ENCODE data around the gene INSYN2A. TPM values are rescaled to one million over a fixed set of nuclear protein-coding genes. Genes with fewer than 3 reads are reported as not detected.

Gene INSYN2A
- polyA plus RNA-seq, 3 donors, result not detected

- intact Hi-C loops (cut with micrococcal nuclease), result no loop called here
- no peaks in the 10 kb centered on the region for H3K9me3 Mint-ChIP-seq
- no peak overlapping the region for H2AFZ ChIP-seq (ENCODE audit: insufficient read depth, low read depth, low read length, poor library complexity, severe bottlenecking)
- no peaks in the 10 kb centered on the region for H3K36me3 Mint-ChIP-seq
- DNase-seq, result no peak
- H3K79me2 ChIP-seq (ENCODE audit: insufficient read depth, low read length), result no peaks in the 10 kb centered on the region
- H3K27me3 Mint-ChIP-seq (ENCODE audit: low read depth in 3 of 3), result peaks cover 0 to 1% (median 0%) of the 10 kb centered on the region in 3 donors
- H3K27ac ChIP-seq (ENCODE audit: low read depth in 1 of 2, low read length in 2 of 2), result no peak overlapping the region
- H3K4me1 Mint-ChIP-seq, result peaks cover 9% of the 10 kb centered on the region
- no peaks in the 10 kb centered on the region for H3K9me3 ChIP-seq (replicated peaks in 1 of 2; ENCODE audit: control insufficient read depth in 1 of 2, insufficient read depth in 1 of 2, low read length in 2 of 2)
- no peaks in the 10 kb centered on the region for H3K27me3 ChIP-seq (ENCODE audit: control insufficient read depth in 2 of 2, insufficient read depth in 2 of 2, low read length in 2 of 2)
- no peak overlapping the region for H3K27ac Mint-ChIP-seq
- H4K20me1 ChIP-seq (ENCODE audit: insufficient read depth, low read length), result no peaks in the 10 kb centered on the region
- no peak overlapping the region for H3K4me3 ChIP-seq (replicated peaks in 1 of 3; ENCODE audit: low read depth in 2 of 3, low read length in 3 of 3)
- TF ChIP-seq CTCF (IDR thresholded peaks at IDR 0.05), result no peak
- no peak overlapping the region for H3K4me3 Mint-ChIP-seq
- no peak overlapping the region for H3K9ac ChIP-seq (ENCODE audit: insufficient read depth, low read length, poor library complexity, severe bottlenecking)
- H3K4me1 ChIP-seq (ENCODE audit: control insufficient read depth in 1 of 2, insufficient read depth in 2 of 2, low read length in 2 of 2), result no peaks in the 10 kb centered on the region
- H3K36me3 ChIP-seq (replicated peaks in 1 of 2; ENCODE audit: control insufficient read depth in 1 of 2, insufficient read depth in 2 of 2, low read length in 2 of 2), result no peaks in the 10 kb centered on the region
- WGBS (ENCODE audit: insufficient coverage), result 91% methylated on average over 7 of the region's 8 CpGs
- H3K4me2 ChIP-seq (replicated peaks; ENCODE audit: extremely low read depth, low read length, poor library complexity, severe bottlenecking), result no peak overlapping the region
These were observed 21.5 kb downstream of the INSYN2A start for GRCh38 chr10:127174866-127175265.

GRCh38 chr10:127168261-127168660 is 28.1 kb downstream of the INSYN2A start:
- H3K9me3 ChIP-seq (replicated peaks in 1 of 2; ENCODE audit: control insufficient read depth in 1 of 2, insufficient read depth in 1 of 2, low read length in 2 of 2), result no peaks in the 10 kb centered on the region
- peaks cover 0 to 2% (median 0%) of the 10 kb centered on the region in 3 donors for H3K27me3 Mint-ChIP-seq (ENCODE audit: low read depth in 3 of 3)
- no peak overlapping the region for H3K4me3 Mint-ChIP-seq
- no peak overlapping the region for H3K27ac ChIP-seq (ENCODE audit: low read depth in 1 of 2, low read length in 2 of 2)
- no peaks in the 10 kb centered on the region for H3K27me3 ChIP-seq (ENCODE audit: control insufficient read depth in 2 of 2, insufficient read depth in 2 of 2, low read length in 2 of 2)
- intact Hi-C loops (cut with micrococcal nuclease), result no loop called here
- H3K27ac Mint-ChIP-seq, result peak overlapping the region in 1 of 7 donors; percentile 27
- H2AFZ ChIP-seq (ENCODE audit: insufficient read depth, low read depth, low read length, poor library complexity, severe bottlenecking), result no peak overlapping the region
- 100% methylated on average over 1 of the region's 3 CpGs for WGBS (ENCODE audit: insufficient coverage)
- no peaks in the 10 kb centered on the region for H3K9me3 Mint-ChIP-seq
- H3K36me3 Mint-ChIP-seq, result no peaks in the 10 kb centered on the region
- H3K4me3 ChIP-seq (replicated peaks in 1 of 3; ENCODE audit: low read depth in 2 of 3, low read length in 3 of 3), result no peak overlapping the region
- H3K4me1 ChIP-seq (ENCODE audit: control insufficient read depth in 1 of 2, insufficient read depth in 2 of 2, low read length in 2 of 2), result no peaks in the 10 kb centered on the region
- no peaks in the 10 kb centered on the region for H3K36me3 ChIP-seq (replicated peaks in 1 of 2; ENCODE audit: control insufficient read depth in 1 of 2, insufficient read depth in 2 of 2, low read length in 2 of 2)
- H3K9ac ChIP-seq (ENCODE audit: insufficient read depth, low read length, poor library complexity, severe bottlenecking), result no peak overlapping the region
- no peaks in the 10 kb centered on the region for H3K79me2 ChIP-seq (ENCODE audit: insufficient read depth, low read length)
- no peaks in the 10 kb centered on the region for H4K20me1 ChIP-seq (ENCODE audit: insufficient read depth, low read length)
- DNase-seq, result no peak
- no peak for TF ChIP-seq CTCF (IDR thresholded peaks at IDR 0.05)
- no peak overlapping the region for H3K4me2 ChIP-seq (replicated peaks; ENCODE audit: extremely low read depth, low read length, poor library complexity, severe bottlenecking)
- H3K4me1 Mint-ChIP-seq, result no peaks in the 10 kb centered on the region
